SKM-1 treated with dmso at 0.1 percent for 144 hours (cell line): ENCODE results near the gene RIPK1.
"Not testable (repeated sequence)": the region's sequence is repeated elsewhere in the genome, so short reads cannot be mapped to it uniquely, and the experiment has no call there.

Source experiments
- DNase-seq: peaks from one replicate; lab custom pipeline; 2025; ENCODE audit not compliant: unreplicated experiment; lab: John Stamatoyannopoulos, UW

RIPK1 gene

DNA sequence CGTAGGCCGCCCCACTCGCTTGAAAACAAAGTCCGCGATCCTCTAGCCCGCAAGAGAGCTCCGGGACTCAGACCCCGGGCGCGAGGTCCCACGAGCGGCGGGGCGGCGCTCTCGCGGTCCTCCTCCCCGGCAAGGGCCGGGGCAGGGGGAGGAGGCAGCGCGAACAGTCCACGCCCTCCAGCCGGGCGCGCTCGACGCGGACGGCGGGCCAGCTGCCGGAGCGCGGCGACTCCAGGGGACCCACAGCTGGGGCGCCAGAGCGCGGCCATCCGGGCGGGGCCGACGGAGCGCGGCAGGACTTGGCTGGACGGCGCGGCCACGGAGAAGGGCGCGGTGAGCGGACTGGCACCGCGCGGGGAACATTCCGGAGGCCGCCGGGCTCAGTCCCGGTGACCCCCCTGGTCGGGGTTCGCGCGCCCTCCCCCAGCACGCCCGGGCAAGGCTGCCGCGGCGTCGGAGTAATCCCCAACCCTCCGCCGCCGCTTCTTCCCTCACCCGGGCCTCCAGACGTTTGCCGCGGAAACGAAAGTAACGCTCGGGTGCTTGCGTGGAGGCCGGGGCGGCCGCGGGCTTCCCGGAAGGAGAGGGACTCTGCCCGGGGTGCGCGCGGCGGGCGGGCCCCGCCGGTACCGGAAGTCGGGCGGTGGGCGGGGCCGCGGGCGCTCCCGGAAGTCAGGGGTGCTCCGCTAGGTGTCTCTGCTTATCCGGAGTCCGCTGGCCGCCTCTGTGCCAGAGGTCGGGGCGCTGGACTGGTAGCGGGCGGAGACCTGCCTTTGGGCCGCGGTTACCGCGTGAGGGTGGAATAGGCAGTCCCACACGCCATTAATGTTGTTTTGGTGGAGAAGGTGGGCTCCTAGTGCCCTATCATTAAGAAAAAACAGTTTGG, at the start of gene RIPK1:
TSS of gene RIPK1 (plus strand) at position 166 of the 886 bp plus-strand sequence. CDS start 8,330 bp downstream, outside the sequence.
- DNase-seq = peak; percentile 83

DNA sequence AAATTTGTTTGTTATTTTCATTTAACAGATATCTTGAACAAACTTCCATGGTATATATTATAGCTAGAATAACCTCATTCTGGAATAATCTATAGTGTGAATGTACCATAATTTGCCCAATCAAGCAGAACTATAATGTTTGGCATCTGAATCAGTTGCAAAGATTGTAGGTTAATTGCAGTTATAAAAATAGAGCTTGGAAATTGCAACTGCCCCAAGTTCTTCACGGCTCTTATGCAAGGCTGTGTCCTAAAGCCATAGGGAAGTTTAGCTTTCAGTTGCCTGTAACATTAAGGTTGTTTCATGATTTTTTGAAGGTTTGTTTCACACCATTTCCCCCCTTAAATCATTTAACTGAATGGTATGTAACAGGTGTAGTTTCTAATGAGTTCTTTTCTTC, 49.2 kb upstream of the RIPK1 start:
- no peak for DNase-seq

DNA sequence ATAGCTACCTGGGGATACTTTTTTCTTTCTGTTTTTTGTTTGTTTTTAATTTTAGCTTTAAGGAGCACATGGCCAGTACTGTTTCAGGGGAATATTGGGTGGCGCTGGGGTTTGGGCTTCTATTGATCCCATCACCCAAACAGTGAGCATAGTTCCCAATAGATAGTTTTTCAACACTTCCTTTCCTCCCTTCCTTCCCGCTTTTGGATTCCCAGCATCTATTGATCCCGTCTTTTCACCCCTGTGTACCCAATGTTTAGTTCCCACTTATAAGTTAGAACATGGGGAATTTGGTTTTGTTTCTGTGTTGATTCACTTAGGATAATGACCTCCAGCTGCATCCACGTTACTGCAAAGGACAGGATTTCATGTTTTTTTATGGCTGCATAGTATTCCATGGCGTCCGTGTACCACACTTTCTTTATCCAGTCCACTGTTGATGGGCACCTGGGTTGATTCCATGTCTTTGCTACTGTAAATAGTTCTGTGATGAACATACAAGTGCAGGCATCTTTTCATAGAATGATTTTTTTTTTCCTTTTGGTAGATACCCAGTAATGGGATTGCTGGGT, 48.5 kb upstream of the RIPK1 start:
- no peak for DNase-seq

DNA sequence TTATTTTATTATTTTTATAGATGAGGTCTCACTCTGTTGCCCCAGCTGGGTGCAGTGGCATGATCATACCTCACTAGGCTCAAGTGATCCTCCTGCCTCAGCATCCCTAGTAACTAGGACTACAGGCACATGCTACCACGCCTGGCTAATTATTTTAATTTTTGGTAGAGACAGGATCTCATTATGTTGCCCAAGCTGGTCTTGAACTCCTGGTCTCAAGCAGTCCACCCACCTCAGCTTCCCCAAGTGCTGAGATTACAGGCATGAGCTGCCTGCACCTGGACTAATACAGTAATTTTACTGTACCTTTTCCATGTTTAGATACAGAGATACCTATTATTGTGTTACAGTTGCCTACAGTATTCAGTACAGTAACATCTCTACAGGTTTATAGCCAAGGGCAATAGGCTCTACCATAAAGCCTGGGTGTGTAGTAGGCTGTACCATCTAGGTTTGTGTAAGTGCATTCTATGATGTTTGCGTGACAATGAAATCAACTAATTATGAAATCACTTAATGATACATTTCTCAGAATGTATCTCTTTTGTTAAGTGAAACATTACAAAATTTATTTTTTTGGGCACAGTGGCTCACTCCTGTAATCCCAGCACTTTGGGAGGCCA, 47.2 kb upstream of the RIPK1 start:
- not testable (repeated sequence) for DNase-seq

DNA sequence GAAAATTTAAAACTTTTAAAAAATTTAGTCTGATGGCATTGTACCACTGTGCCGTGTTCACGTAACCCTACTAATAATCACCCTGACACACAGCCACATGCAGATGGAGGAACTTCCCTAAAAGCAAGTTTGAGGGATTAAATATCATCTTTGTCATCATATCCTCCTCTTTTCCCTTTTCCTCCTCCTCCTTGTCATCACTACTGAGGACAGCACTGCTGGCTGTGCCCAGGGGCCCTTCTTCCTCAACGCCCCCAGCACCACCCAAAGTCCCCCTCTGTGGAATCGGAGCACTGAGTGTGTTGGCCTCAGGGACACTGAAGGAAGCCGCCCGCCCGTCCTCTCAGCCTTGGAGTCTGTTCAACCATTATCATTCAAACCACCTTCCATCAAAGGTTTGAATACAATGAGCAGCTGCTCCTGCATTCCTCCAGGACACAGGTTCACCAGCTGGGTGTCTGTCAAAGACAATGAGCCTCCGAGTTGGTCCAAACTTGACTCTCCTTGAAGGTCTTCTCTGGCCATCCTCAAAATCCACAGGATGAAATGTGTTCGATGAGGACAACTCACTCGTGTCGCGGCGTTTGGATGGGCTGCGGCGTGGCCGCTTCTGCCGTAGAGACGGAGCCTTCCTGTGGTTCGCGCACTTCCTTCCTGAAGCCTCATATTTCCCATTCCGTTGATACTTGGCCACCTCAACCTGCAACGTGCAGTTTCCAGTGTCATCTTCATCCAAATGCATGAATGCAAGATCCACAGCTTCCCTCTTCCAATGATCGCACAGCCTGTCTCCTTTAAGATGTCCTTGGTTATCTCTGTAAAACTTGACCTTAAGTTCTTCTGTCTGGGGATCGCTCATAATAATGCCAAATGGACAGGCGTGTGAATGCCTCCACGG, 45.3 kb upstream of the RIPK1 start:
- DNase-seq = no peak

DNA sequence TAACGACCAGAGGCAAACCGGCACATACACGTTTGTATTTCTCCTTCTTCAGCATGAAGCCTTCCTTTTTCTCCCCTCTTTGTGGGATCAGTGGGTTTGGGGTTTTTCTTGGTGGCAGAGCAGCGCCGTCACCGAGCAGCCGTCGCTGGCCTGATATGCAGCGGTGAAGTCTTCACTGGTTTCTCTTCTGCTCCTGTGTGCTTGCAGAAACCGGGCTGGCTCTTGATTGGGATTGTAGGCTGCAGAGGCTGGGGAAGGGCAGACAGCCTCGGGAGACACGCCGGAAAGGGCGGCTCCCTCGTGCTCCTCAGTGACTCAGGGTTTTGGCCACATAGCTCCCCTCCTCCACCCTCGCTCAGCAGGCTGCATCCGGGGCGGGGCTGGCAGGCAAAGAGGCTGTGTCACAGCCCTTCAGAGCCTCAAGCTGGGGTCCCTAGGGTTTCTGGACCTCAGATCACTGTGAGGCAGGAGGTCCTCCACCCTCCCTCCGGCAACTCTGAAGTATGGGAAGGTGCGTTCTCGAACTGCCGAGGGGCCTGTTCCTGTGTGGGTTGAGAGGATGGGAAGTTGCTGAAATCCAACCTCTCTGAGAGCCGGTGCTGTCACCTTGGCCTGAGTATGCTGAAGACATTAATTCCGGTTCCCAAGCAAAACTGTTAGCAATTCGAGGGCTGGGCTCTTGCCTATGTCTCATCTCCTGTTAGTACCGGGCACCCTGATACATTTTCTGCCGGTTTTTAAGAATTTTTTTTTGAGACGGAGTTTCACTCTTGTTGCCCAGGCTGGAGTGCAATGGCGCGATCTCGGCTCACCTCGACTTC, 44.4 kb upstream of the RIPK1 start:
- peak; percentile 90 for DNase-seq

DNA sequence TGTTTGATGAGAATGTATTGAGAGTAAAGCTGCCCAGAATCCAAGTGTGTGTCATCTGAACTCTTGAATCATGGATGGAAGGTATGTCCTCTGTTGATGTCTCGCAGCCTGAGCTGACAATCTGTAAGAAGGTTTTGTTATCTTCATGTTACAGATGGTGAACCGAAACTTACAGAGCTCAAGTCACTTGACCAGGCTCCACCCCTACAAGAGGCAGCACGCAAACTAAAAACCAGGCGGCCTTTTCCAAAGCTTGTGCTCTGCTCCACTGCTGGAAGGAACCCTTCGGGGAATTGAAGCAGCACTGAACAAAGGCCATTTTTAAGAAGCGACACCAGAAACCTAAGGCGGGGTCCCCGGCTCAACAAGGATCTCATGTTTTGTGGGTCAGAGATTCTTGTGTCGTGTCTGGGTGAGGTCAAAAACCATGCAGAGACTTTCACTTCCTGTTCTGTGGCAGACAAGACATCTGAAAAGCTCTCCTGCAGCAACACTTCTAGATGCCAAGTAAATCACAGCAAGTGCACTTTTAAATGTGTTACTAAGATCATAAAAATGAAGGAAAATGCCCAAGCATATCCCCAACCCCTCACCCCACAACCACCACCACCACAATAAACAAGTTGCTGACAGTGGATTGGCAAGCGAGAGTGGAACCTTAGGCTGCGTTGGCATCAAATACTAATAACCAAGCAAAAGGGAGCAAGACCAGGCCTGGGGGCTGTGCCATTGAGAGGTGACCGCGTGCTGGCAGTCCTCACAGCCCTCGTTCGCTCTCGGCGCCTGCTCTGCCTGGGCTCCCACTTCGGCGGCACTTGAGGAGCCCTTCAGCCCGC, 41.3 kb upstream of the RIPK1 start:
- DNase-seq = peak; percentile 47

DNA sequence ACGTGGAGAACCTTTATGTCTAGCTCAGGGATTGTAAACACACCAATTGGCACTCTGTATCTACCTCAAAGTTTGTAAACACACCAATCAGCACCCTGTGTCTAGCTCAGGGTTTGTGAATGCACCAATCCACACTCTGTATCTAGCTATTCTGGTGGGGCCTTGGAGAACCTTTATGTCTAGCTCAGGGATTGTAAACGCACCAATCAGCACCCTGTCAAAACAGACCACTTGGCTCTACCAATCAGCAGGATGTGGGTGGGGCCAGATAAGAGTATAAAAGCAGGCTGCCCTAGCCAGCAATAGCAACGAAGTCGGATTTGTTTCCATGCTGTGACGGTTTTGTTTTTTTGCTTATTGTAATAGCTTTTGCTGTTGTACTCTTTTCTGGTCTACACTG, 40.1 kb upstream of the RIPK1 start:
- DNase-seq = not testable (repeated sequence)

DNA sequence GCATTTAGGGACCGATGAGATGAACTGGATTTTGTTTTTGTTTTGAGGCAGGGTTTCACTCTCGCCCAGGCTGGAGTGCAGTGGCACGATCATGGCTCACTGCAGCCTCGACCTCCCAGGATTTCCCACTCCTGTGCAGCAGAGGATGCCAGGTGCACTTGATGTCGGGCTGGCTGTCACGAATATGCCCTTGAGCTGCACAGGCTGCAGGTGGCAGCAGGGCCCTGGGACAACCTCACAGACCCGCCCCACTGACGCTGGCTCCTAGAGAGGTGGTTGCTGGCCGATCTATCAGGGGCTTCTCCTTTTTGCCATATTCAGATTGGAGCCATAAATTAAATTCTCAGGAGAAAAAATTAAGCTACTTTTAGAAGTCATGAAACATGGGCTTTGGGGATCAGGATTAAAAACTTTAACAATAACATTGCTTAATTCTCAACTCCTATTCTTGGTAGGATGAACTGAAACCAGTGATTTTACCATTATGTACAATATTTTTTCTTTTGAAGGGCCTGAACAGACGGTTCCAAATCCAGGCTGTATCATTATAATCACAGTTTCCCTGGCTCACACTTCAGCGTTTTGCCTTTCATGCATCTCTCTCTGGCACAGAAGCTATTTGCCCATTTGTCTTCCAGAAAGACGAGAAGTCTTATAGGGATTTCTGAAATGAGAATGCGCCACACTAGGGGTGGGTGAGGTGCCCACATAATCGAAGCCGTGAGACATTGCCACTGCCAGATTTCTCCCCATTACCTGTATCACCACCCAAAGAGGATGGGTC, 36.2 kb upstream of the RIPK1 start:
- no peak for DNase-seq

DNA sequence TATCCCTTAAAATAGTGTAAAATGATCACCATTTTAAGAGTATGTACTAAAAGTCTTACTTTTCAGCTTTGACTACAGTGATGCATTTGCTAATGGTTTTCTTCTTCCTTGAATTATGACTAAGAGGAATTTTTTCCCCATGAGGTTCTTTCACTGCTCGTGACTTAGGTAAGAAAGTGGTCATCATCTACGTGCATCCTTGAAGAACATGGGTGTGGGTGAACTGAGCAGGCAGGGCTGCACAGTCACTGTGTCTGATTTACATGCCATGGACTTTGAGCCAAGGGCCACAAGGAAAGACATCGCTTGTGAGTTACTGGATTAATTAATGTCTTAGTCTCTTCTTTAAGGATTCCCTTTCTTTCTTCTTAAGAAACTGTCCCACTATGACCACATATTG, 35.3 kb upstream of the RIPK1 start:
- no peak for DNase-seq

DNA sequence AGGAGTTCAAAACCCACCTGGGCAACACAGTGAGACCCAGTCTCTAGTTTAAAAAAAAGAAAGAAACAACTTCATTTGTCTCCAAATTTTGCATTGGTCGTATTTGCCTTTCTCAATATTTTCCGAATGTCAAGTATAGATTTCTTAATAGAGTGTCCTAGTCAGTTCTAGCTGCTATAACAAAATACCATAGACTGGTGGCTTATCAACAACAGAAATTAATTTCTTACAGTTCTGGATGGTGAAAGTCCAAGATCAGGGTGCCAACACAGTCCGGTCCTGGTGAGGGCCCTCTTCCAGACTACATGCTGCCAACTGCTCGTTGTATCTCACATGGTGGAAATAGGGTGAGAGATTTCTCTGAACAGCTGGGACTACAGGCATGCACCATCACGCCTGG, 34.6 kb upstream of the RIPK1 start:
- no peak for DNase-seq

DNA sequence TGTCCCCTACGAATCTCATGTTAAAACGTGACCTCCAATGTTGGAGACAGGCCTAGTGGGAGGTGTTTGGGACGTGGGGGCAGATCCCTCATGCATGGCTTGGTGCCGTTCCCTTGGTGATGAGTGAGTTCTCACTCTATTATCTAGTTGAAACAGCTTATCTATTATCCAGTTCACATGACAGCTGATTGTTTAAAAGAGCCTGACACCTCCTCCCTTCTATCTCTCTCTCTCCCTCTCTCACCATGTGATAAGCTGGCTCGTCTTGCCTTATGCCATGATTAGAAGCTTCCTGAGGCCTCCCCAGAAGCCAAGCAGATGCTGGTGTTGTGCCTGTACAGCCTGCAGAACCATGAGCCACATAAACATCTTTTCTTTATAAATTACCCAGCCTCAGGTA, 32.9 kb upstream of the RIPK1 start:
- no peak for DNase-seq

DNA sequence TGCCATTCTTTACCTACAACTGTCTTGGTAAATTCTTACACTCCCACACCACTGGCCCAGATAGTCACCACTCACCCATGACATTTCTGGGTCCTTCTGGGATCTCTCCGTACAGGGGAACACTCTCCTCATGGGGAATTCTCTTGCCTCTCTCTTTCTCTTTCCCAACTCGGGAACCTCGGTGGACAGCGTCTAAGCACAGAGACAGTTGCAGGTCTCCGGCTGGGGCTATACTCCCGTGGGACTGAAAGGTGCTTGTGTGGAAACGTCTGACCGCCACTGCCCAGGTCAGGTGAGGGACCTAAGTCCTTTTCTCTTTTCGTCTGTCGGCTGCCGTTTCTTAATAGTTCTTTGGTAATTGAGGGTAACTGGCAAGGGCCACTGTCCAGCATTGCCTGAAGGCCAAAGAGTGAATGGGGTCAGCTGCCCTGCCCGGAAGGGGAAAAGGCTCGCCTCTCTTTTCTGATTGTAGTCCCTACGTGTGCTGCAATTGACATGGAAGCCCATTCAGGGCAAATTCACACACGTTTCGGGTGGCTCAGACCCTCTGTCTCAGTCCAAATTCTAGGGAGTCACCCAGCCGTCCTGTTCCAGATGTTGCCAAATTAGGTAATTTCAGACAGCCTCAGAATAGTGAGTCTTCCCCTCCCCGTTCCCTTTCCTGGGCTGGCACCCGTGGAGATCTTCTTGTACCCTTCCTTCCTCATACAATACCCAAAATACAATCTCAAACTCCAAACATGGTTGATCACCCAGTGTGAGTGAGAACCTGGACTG, 31.2 kb upstream of the RIPK1 start:
- DNase-seq = no peak

DNA sequence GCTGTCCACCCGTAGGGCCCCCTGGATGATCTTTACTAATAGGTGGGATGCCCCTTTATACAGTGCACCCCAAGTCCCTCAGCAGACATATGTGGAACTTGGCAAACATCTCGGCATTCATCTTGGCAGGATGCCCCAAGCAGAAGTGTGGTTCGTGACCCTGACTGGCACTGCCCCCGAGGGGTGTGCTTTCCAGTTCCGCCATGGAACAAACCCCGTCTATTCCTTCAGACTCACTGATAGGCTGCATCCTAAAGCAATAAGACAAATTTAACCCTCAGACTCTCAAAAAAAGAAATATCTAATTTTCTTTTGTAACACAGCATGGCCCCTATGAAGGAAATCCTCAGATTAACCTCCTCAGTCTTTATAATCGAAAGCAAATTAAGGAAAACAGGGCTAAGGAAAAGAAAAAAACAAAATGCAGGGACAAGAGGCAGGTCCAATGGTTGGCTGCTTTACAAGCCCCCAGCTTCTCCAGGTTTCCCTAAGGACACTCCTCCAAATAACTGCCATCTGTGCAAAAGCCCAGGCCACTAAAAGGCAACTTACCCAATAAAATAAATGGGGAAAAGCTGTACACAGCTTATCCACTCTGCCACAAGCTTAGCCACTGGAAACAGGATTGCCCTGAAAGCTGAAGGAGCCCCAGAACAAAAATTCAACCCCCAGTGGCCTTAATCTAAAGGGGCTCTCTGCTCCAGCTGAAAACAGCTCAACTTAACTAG, 30.5 kb upstream of the RIPK1 start:
- DNase-seq = no peak

DNA sequence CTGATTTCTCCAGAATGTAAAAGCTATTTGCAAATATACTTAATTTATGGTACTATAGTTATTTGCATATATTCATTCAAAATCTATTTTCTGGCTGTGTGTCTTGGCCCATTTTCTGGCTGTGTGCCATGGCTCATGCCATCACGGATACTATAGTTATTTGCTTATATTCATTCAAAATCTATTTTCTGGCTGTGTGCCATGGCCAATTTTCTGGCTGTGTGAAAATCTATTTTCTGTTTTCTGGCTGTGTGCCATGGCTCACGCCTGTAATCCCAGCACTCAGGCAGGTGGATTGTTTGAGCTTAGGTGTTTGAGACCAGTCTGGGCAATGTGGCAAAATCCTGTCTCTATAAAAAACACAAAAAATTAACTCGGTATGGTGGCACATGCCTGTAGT, 28.9 kb upstream of the RIPK1 start:
- no peak for DNase-seq

DNA sequence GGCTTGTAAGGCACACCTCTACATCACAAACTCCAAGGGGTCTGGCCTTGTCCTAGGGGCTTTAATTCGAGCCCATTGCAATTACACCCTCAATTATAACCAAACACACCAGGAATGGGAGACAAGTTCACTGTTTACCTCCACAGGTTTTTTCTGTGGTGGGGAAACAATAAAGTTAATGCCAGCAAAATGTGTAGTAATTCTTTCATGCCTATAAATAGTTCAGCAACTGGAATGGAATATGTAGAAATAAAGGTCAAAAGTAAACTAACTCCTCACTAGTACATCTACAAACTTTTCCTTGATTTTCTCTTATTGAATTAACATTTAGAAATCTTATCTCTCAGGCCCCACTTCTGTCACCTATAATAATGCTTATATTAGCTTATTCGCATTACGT, 27.1 kb upstream of the RIPK1 start:
- DNase-seq = no peak

DNA sequence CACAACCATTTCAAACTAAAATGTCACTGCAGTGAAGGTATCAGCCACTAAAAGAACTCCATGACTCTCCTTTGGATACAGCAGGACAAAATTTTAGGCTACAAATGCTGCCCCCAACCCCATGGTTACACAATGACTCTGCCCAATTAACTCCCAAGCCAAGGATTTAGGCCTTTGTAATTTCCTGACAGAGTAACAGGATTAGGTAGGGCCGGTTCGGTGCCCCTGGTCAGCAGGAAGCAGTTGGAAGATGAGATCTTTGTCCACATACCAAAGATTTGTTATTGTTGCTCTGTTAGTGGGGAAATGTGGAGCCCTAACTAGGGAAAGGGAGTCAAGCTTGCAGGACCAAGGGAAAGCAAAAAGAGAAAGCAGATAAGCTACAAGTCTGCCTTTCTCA, 26.7 kb upstream of the RIPK1 start:
- DNase-seq = no peak
